ENCODE results near the gene NSD2.
"Not testable (repeated sequence)": the region's sequence is repeated elsewhere in the genome, so short reads cannot be mapped to it uniquely, and the experiment has no call there.

NSD2 gene

GRCh38 chr4:1999308-1999707, 128.1 kb downstream of the NSD2 start:
- DNase-seq (ENCODE audit: low read depth in 2 of 2): not testable (repeated sequence)

DNA sequence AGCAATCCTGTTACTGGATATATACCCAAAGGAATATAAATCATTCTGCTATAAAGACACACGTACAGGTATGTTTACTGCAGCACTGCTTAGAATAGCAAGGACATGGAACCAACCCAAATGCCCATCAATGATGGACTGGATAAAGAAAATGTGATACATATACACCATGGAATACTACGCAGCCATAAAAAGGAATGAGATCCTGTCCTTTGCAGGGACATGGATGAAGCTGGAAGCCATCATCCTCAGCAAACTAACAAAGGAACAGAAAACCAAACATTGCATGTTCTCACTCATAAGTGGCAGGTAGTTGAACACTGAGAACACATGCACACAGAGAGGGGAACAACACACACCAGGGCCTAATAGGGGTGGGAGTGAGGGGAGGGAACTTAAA, 132.2 kb downstream of the NSD2 start:
- not testable (repeated sequence) for DNase-seq (ENCODE audit: low read depth in 2 of 2)

DNA sequence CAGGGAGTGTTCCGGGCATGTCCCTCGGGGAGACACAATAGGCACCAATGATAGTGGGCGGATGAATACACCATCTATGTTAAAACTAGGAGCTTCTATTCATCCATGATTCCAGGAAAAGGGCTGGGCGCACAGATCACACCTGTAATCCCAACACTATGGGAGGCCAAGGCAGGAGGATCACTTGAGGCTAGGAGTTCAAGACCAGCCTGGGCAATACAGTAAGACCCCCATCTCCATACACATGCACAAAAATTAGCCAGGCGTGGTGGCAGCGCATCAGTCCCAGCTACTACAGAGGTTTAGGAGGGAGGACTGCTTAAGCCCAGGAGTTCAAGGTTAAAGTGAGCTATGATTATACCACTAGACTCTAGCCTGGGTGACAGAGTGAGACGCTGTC, 135.2 kb downstream of the NSD2 start:
- no peak for DNase-seq (ENCODE audit: low read depth in 2 of 2)

DNA sequence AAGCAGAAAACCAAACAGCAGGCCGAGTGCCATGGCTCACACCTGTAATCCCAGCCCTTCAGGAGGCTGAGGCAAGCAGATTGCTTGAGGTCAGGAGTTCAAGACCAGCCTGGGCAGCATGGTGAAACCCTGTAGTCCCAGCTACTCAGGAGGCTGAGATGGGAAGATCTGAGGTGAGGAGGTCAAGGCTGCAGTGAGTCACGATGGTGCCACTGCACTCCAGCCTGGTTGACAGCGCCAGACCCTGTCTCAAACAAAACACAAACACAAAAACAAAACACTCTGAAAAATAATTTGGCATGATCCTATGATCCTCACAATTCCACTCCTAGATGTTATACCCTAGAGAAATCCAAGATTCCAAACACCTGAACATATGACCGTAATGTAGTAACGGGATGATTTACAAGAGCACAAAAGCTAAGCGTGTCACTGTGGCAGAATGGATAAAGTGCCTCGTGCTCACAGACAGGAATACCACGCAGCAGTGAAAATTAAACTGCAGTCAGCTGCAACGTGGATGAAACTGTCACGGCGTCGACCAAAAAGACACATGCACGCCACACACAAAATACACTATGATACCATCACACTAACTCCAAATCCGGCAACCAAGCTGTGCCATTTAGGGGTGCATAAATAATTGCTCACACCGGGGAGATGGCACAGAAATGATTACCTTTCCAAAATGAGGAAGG, 135.9 kb downstream of the NSD2 start:
- DNase-seq (ENCODE audit: low read depth in 2 of 2): no peak

GRCh38 chr4:2007804-2008670, 136.8 kb downstream of the NSD2 start:
- no peak for DNase-seq (ENCODE audit: low read depth in 2 of 2)

- DNase-seq (ENCODE audit: low read depth in 2 of 2): no peak
These were observed 137.4 kb downstream of the NSD2 start for GRCh38 chr4:2008671-2008920.

DNA sequence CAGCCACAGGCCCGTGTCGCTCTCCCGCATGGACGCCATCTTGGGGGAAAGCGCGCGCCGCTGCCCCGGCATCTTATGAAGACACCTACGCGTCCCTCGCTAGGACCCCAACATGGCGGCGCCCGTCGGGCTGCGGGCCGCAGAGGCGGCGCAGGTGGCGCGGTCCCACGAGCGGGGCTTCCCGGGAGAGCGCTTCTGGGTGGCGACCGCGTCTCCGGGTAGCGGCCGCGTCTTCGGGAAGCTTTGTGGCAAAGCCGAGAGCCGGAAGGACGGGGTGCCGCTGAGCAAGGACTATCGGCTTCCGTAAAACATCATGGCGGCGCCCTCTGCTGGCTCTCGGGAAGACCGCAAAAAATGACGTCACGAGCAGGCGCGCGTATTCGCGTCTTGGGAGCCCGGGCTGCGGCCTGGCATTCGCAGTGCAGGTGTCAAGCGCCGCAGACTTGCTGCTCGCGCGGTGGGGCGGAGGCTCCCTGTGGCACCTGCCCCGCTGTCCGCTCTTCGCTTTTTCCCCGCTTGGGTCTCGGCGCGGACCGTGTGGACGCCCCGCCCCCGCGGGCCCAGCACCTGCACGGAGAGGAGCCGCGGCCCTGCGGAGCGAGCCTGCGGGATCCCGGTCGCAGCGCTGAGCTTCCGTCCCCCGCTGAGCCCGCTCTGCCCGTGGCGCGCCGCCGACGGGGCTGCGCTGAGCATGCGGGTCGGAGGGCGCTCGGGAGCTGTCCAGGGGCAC, 137.9 kb downstream of the NSD2 start, which contains the start of gene NELFA:
Gene NELFA, minus strand, starts transcription at position 54 of the 730 bp plus-strand sequence. Its CDS starts 15 bp downstream, at position 39.
- DNase-seq (ENCODE audit: low read depth in 2 of 2): peak; percentile 90 to 92

DNA sequence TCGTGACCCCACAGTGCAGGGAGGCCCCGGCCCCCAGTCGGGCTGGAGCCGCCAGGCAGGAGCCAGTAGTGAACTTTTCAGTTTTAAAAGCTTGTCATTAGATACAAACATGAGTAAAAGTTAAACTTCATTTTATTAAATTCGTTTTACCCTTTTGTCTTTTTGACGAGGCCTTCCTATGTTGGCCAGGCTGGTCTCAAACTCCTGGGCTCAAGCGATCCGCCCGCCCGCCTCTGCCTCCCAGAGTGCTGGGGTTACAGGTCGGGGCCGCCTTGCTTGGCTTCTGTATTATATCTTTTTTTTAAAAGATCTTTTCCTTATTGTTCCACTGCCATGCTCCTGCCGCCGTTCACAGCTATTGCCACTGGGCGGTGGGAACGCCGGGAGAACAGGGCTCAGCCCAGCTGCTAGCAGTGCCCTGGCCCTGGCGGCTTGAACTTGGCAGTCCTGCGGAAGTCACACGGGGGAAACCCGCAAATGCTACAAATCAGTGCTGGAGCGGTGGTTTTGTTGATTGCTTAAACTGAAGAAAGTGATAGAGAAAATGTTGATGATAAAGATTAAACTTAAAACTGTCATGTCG, 138.5 kb downstream of the NSD2 start:
- peak in 1 of 2 experiments; percentile 31 for DNase-seq (ENCODE audit: low read depth in 2 of 2)

DNA sequence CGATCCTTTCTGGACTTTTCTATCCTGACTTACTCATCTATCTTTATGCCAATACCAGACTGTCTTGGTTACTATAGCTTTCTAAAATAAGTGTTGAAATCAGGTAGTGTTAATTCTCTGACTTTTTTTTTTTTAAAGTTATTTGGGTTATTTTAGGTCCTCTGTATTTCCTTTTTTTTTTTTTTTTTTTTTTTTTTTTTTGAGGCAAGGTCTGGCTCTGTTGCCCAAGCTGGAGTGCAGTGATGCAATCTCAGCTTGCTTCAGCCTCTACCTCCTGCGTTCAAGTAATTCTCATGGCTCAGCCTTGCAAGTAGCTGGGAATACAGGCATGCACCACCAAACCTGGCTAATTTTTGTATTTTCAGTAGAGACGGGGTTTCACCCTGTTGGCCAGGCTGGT, 140.4 kb downstream of the NSD2 start:
- DNase-seq (ENCODE audit: low read depth in 2 of 2): no peak

DNA sequence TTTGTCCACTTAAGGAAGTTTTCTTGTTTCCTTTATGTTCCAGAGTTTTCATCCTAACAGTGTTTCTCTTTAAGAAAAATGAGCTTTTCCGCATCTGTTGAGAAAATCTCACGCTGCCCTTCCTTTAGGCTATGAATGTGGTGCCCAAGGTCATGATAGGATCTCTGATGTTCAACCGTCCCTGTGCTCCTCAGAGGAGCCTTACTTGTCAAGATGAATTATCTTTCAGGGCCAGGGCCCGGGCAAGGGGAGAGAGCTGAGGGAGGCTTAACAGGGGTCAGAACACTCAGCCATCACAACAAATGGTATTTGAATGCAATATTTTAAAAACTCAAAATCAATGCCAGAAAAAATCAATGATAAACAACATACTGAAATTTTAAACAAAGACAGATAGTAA, 143.8 kb downstream of the NSD2 start:
- DNase-seq (ENCODE audit: low read depth in 2 of 2): no peak

- not testable (repeated sequence) for DNase-seq (ENCODE audit: low read depth in 2 of 2)
These were observed 150.3 kb downstream of the NSD2 start for GRCh38 chr4:2021358-2022018.

DNA sequence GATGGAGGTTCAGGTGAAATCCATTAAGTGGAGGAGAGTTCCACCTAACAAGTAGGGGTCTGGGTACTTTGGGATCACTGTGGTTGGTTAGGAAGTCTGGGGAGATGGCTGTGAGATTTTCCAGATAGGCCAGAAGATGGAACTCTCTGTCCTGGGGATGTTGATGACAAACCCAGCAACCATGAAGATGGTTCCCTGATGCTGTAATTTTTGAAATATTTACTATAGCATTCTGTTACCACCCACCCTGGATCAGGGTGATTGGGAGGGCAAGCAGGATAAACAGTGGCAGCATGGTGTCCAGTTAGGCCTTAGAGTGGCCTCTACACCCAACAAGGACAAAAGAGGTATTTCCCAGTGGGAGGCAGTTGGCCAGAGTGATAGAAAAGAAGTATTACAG, 153.5 kb downstream of the NSD2 start:
- no peak for DNase-seq (ENCODE audit: low read depth in 2 of 2)

GRCh38 chr4:2025817-2026216, 154.6 kb downstream of the NSD2 start:
- no peak for DNase-seq (ENCODE audit: low read depth in 2 of 2)

DNA sequence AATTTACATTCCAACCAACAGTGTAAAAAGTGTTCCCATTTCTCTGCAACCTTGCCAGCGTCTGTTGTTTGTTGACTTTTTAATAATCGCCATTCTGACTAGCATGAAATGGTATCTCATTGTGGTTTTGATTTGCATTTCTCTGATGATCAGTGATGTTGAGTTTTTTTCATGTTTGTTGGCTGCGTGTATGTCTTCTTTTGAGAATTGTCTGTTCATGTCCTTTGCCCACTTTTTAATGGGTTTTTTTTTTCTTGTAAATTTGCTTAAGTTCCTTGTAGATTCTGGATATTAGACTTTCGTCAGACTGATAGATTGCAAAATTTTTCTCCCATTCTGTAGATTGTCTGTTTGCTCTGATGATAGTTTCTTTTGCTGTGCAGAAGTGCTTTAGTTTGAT, 155.9 kb downstream of the NSD2 start:
- not testable (repeated sequence) for DNase-seq (ENCODE audit: low read depth in 2 of 2)

GRCh38 chr4:2031161-2031560, 160.0 kb downstream of the NSD2 start:
- not testable (repeated sequence) for DNase-seq (ENCODE audit: low read depth in 2 of 2)
